H1 (cell line): ENCODE results near the gene ITPR1. TPM values are rescaled to one million over a fixed set of nuclear protein-coding genes. Genes with fewer than 3 reads are reported as not detected.

Experiments used
- CTCF ChIA-PET: fragments of 300-600 bp; sonication (Branson Sonifier 250); formaldehyde crosslinking; loops from one replicate; lab custom pipeline; 2021; ENCODE audit not compliant: partially characterized antibody; lab: Charles Lee
- POLR2A ChIA-PET: fragments of 300-600 bp; sonication (Branson Sonifier 250); formaldehyde crosslinking; loops from one replicate; lab custom pipeline; 2021; ENCODE audit warnings: inconsistent platforms; ENCODE audit not compliant: partially characterized antibody; lab: Charles Lee
- DNase-seq, 2 experiments: peaks; one replicate each; pipeline versions ENCODE4 v3.0.0 to v3.0.0-alpha.2; 2010 to 2022; ENCODE audit warnings: low spot score in 2 of 2, low read depth in 1 of 2, mixed read lengths in 1 of 2
- FAIRE-seq: peaks from 2 replicates; lab custom pipeline; 2011; peaks lifted over from hg19 to GRCh38; lab: Jason Lieb, UNC
- H2AFZ ChIP-seq: 2 replicates; pipeline ENCODE4 v1.8.1; 2012; ENCODE audit warnings: low read length, inconsistent platforms
- H2AK5ac ChIP-seq: 2 replicates; pipeline ENCODE4 v1.6.1; 2013; ENCODE audit warnings: low read depth, low read length
- H2BK120ac ChIP-seq: replicated peaks from 2 replicates; pipeline ENCODE3; 2013; ENCODE audit warnings: low read depth, low read length, inconsistent platforms
- H2BK12ac ChIP-seq: 2 replicates; pipeline ENCODE4 v1.6.1; 2013; ENCODE audit warnings: low read depth, low read length
- H2BK15ac ChIP-seq: 2 replicates; pipeline ENCODE4 v1.6.1; 2013; ENCODE audit warnings: low read length
- H2BK20ac ChIP-seq: 2 replicates; pipeline ENCODE4 v1.6.1; 2013; ENCODE audit warnings: low read length
- H2BK5ac ChIP-seq: 2 replicates; pipeline ENCODE4 v1.6.1; 2013; ENCODE audit warnings: low read depth, low read length
- H3K14ac ChIP-seq: 2 replicates; pipeline ENCODE4 v1.6.1; 2013; ENCODE audit warnings: inconsistent platforms; ENCODE audit not compliant: insufficient read length
- H3K18ac ChIP-seq: 2 replicates; pipeline ENCODE4 v1.6.1; 2013; ENCODE audit warnings: low read length; ENCODE audit errors: extremely low read depth
- H3K23ac ChIP-seq: 2 replicates; pipeline ENCODE4 v1.6.1; 2013; ENCODE audit warnings: inconsistent platforms; ENCODE audit not compliant: insufficient read length
- H3K23me2 ChIP-seq: 2 replicates; pipeline ENCODE4 v1.6.1; 2013; ENCODE audit warnings: low read depth, low read length
- H3K27ac ChIP-seq: 2 replicates; pipeline ENCODE4 v1.6.1; 2011; ENCODE audit warnings: low read depth, low read length, inconsistent platforms
- H3K27me3 ChIP-seq, 4 experiments: replicated peaks in 1 of 4; 1 replicate in 1 of 4; 2 replicates in 3 of 4; pipeline versions ENCODE4 v1.6.1 to v1.8.1; 2011 to 2013; ENCODE audit warnings: low read length in 3 of 4, mild to moderate bottlenecking in 3 of 4, inconsistent platforms in 2 of 4, mixed read lengths in 2 of 4, moderate library complexity in 1 of 4; ENCODE audit not compliant: control insufficient read depth in 3 of 4, insufficient read depth in 3 of 4; ENCODE audit errors: extremely low read depth in 1 of 4
- H3K36me3 ChIP-seq, 4 experiments: 2 replicates each; pipeline versions ENCODE4 v1.6.1 to v1.8.1; 2011 to 2013; ENCODE audit warnings: mild to moderate bottlenecking in 4 of 4, low read length in 3 of 4, moderate library complexity in 2 of 4, control low read depth in 1 of 4, inconsistent platforms in 1 of 4; ENCODE audit not compliant: insufficient read depth in 4 of 4, control insufficient read depth in 2 of 4
- H3K4ac ChIP-seq: replicated peaks from 2 replicates; pipeline ENCODE3; 2013; ENCODE audit warnings: low read length, low read depth, mixed read lengths, inconsistent platforms; ENCODE audit not compliant: insufficient read length
- H3K4me1 ChIP-seq, 4 experiments: replicated peaks in 1 of 4; 1 replicate in 1 of 4; 2 replicates in 3 of 4; pipeline versions ENCODE4 v1.6.1 to v1.8.1; 2011 to 2013; ENCODE audit warnings: low read length in 3 of 4, inconsistent platforms in 2 of 4, mixed read lengths in 1 of 4; ENCODE audit not compliant: insufficient read depth in 4 of 4, control insufficient read depth in 3 of 4
- H3K4me2 ChIP-seq, 2 experiments: 2 replicates each; pipeline versions ENCODE4 v1.6.1 to v1.8.1; 2011 to 2013; ENCODE audit warnings: low read depth in 2 of 2, low read length in 2 of 2, control low read depth in 1 of 2, inconsistent platforms in 1 of 2, mild to moderate bottlenecking in 1 of 2; ENCODE audit not compliant: insufficient read depth in 1 of 2
- H3K4me3 ChIP-seq, 4 experiments: fragments of 200-600, 300-600 bp in 1 of 4; sonication (generic), shearing (Covaris generic), sonication (Bioruptor Twin) in 1 of 4; 2 replicates each; pipeline versions ENCODE4 v1.5.1 to v1.8.1; 2011 to 2016; ENCODE audit warnings: low read length in 4 of 4, low read depth in 3 of 4, control low read depth in 2 of 4, inconsistent platforms in 2 of 4, mild to moderate bottlenecking in 2 of 4, mixed read lengths in 1 of 4, moderate library complexity in 1 of 4; ENCODE audit not compliant: insufficient read depth in 2 of 4; ENCODE audit errors: extremely low read depth in 1 of 4
- H3K56ac ChIP-seq: replicated peaks from 2 replicates; pipeline ENCODE3; 2013; ENCODE audit warnings: low read depth, mild to moderate bottlenecking, mixed read lengths, low read length, inconsistent platforms; ENCODE audit not compliant: insufficient read length
- H3K79me1 ChIP-seq: 2 replicates; pipeline ENCODE4 v1.6.1; 2013; ENCODE audit warnings: low read depth, low read length, control low read depth
- H3K79me2 ChIP-seq, 2 experiments: 2 replicates each; pipeline versions ENCODE4 v1.6.1 to v1.8.1; 2012 to 2013; ENCODE audit warnings: low read length in 2 of 2, mild to moderate bottlenecking in 2 of 2, inconsistent platforms in 1 of 2; ENCODE audit not compliant: insufficient read depth in 2 of 2, control insufficient read depth in 1 of 2
- H3K9ac ChIP-seq, 4 experiments: replicated peaks in 1 of 4; 1 replicate in 1 of 4; 2 replicates in 3 of 4; pipeline versions ENCODE4 v1.6.1 to v1.8.1; 2011 to 2013; ENCODE audit warnings: low read depth in 3 of 4, low read length in 3 of 4, control low read depth in 2 of 4, mild to moderate bottlenecking in 2 of 4, moderate library complexity in 2 of 4, inconsistent platforms in 1 of 4; ENCODE audit errors: extremely low read depth in 1 of 4
- H3K9me3 ChIP-seq, 2 experiments: 2 replicates each; pipeline versions ENCODE4 v1.6.1 to v1.8.1; 2012 to 2013; ENCODE audit warnings: mild to moderate bottlenecking in 2 of 2, moderate library complexity in 2 of 2, control low read depth in 1 of 2, inconsistent platforms in 1 of 2, low read depth in 1 of 2, low read length in 1 of 2, mixed read lengths in 1 of 2; ENCODE audit not compliant: insufficient read depth in 2 of 2
- H4K20me1 ChIP-seq, 2 experiments: replicated peaks in 1 of 2; 2 replicates each; pipeline versions ENCODE3 to v1.8.1; 2011 to 2013; ENCODE audit warnings: inconsistent platforms in 2 of 2, low read length in 2 of 2, mild to moderate bottlenecking in 1 of 2; ENCODE audit not compliant: insufficient read depth in 2 of 2, control insufficient read depth in 1 of 2
- H4K5ac ChIP-seq: 2 replicates; pipeline ENCODE4 v1.6.1; 2013; ENCODE audit warnings: low read length, low read depth, mixed read lengths, inconsistent platforms; ENCODE audit not compliant: insufficient read length
- H4K8ac ChIP-seq: 2 replicates; pipeline ENCODE4 v1.8.0; 2013; ENCODE audit warnings: mild to moderate bottlenecking, moderate library complexity, low read length, inconsistent platforms; ENCODE audit not compliant: insufficient read depth; ENCODE audit errors: extremely low read depth
- H4K91ac ChIP-seq: replicated peaks from 2 replicates; pipeline ENCODE3; 2013; ENCODE audit warnings: low read length, mixed read lengths, inconsistent platforms; ENCODE audit not compliant: insufficient read length
- ASH2L ChIP-seq: fragments of 200-600, 300-600 bp; sonication (generic); IDR thresholded peaks from one replicate; pipeline ENCODE4 v1.7.1; 2017; ENCODE audit warnings: low read length
- CTBP2 ChIP-seq: IDR thresholded peaks from 2 replicates; pipeline ENCODE4 v1.7.0; 2011; ENCODE audit warnings: borderline replicate concordance, mild to moderate bottlenecking, moderate library complexity, mixed read lengths, low read length; ENCODE audit not compliant: insufficient read depth, insufficient read length
- JUN ChIP-seq: IDR thresholded peaks from 2 replicates; pipeline ENCODE4 v1.6.1; 2011; ENCODE audit warnings: low read depth, mild to moderate bottlenecking, improper control_type of control experiment, low read length
- RAD21 ChIP-seq, 2 experiments: IDR thresholded peaks in 1 of 2; conservative IDR thresholded peaks in 1 of 2; 2 replicates each; pipeline ENCODE4 v1.6.1; 2011; ENCODE audit warnings: low read depth in 2 of 2, low read length in 2 of 2, improper control_type of control experiment in 1 of 2, inconsistent platforms in 1 of 2, mild to moderate bottlenecking in 1 of 2, moderate library complexity in 1 of 2
- YY1 ChIP-seq: IDR thresholded peaks from 2 replicates; pipeline ENCODE4 v1.6.1; 2011; ENCODE audit warnings: low read depth, mild to moderate bottlenecking, low read length
- WGBS, 2 experiments: shearing (Covaris generic) in 1 of 2; methylation state at CpG; one replicate each; pipeline versions ENCODE4 v1.1.6 to v1.1.7; 2013 to 2015; ENCODE audit warnings: low lambda C conversion rate in 2 of 2, mixed read lengths in 2 of 2, inconsistent platforms in 1 of 2, low coverage in 1 of 2, missing lambda C conversion rate in 1 of 2; ENCODE audit not compliant: insufficient replicate concordance in 2 of 2, insufficient coverage in 1 of 2, insufficient read length in 1 of 2; ENCODE audit errors: extremely low coverage in 1 of 2, missing lambda C conversion rate in 1 of 2; 5-methylcytosine and 5-hydroxymethylcytosine counted together
- polyA plus RNA-seq, 7 experiments: library from polyadenylated mRNA; depleted of rRNA in 3 of 7; stranded (reverse) in 5 of 7; unstranded in 2 of 7; fragments of >200 nt in 5 of 7; fragments of 200-250 nt in 2 of 7; gene quantifications; 1 replicate in 5 of 7; 2 replicates in 1 of 7; 4 replicates in 1 of 7; pipeline versions ENCODE4 v1.2.1 to v1.2.3, GENCODE V29; 2011 to 2013; ENCODE audit warnings: missing spikeins in 2 of 7, mixed read lengths in 2 of 7
- total RNA-seq: library from RNA; stranded (reverse); fragmentation: NEBNext Ultra II Directional; extraction: Animal tissue kit (Norgen Biotek cat#: 25700); gene quantifications from 2 replicates; pipeline ENCODE4 v1.2.1, GENCODE V29; 2021
- TF ChIP-seq, protein P1 (sequence below): IDR thresholded peaks from 2 replicates; pipeline ENCODE4 v1.6.1; 2011; ENCODE audit warnings: low read depth, mild to moderate bottlenecking, low read length; ENCODE audit not compliant: insufficient read depth

The ITPR1 gene
- total and polyA plus RNA-seq, 2 of the 8 experiments (the other 6 are each of a cell fraction or from before 2014, with no cell fraction given) = 2.5 to 16.3 TPM

DNA sequence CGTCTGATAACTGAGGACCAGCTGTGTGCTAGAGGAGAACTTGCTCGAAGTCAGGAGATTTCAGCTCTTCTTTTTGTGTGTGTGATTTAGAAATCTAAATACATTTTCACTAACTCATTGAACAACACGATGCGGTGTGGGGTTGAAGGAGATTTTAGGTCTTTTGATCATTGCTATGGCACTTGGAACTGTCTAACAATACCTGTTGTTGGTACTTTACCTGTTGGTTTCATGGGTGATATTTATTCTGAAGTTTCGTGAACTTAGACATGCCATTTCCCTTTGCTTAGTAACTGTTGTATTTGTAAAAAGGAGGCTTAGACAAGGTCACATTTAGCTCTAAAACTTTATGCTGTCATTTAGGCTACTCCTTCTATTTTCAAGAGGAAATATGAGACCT lies 99.9 kb downstream of the ITPR1 start:
- Histone ChIP-seq H3K9ac (no peak overlapping the region), H3K4me2 (no peak overlapping the region), H3K4me1 (peaks cover 3 to 16% (median 10%) of the 10 kb centered on the region in 4 experiments; a peak in 4 of 7 replicates), H4K91ac (no peak overlapping the region), H3K79me2 (no peaks in the 10 kb centered on the region; a peak in 1 of 4 replicates), H2BK12ac (no peak overlapping the region), H3K27me3 (no peaks in the 10 kb centered on the region), H4K20me1 (no peaks in the 10 kb centered on the region), H3K4ac (no peak overlapping the region), H3K18ac (no peak overlapping the region), H3K14ac (no peak overlapping the region), H2BK20ac (no peak overlapping the region), H3K4me3 (no peak overlapping the region), H3K23me2 (no peaks in the 10 kb centered on the region), H2BK15ac (no peak overlapping the region), H2BK5ac (no peak overlapping the region), H3K36me3 (no peaks in the 10 kb centered on the region; a peak in 1 of 8 replicates), H2BK120ac (no peak overlapping the region), H3K27ac (no peak overlapping the region), H3K9me3 (no peaks in the 10 kb centered on the region), H2AK5ac (no peak overlapping the region), H4K8ac (no peak overlapping the region), H4K5ac (no peak overlapping the region), H3K79me1 (no peaks in the 10 kb centered on the region), H3K23ac (no peak overlapping the region), H3K56ac (no peak overlapping the region), H2AFZ (no peak overlapping the region)
- DNase-seq (no peak), FAIRE-seq (no peak)
- 86% methylated on average over 5 of the region's 5 CpGs; no CpG with 5 or more reads in 1 of the 2 experiments for WGBS, 2 experiments
- ChIA-PET CTCF (interaction anchor here (0.9 to 1.9 kb wide), 4 partner anchors 8 to 243 kb away, joined by 3 to 6 read pairs (median 4); no protein-coding TSS in a partner anchor), POLR2A (no interaction called here)
- TF ChIP-seq YY1 (no peak), JUN (no peak), RAD21 (IDR thresholded peaks at IDR 0.05 in 1 of 2, conservative IDR thresholded peaks at IDR 0.05 in 1 of 2; ENCODE audit: low read depth in 2 of 2, low read length in 2 of 2) (no peak), CTBP2 (no peak), ASH2L (no peak)
- TF ChIP-seq, protein P1, sequence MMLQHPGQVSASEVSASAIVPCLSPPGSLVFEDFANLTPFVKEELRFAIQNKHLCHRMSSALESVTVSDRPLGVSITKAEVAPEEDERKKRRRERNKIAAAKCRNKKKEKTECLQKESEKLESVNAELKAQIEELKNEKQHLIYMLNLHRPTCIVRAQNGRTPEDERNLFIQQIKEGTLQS = no peak
